ENCODE data around the gene FBXO31.

Gene FBXO31

GRCh38 chr16:87297407-87297806 lies 86.2 kb downstream of the FBXO31 start:
- no peak overlapping the region for H3K4me3 ChIP-seq (replicated peaks; ENCODE audit: low read depth, low read length)
- no peak for DNase-seq (ENCODE audit: low read depth)
- TF ChIP-seq CTCF (IDR thresholded peaks at IDR 0.05; ENCODE audit: low read length, missing control alignments): no peak

GRCh38 chr16:87295661-87296531 lies 87.7 kb downstream of the FBXO31 start:
- H3K4me3 ChIP-seq (replicated peaks; ENCODE audit: low read depth, low read length): no peak overlapping the region
- no peak for TF ChIP-seq CTCF (IDR thresholded peaks at IDR 0.05; ENCODE audit: low read length, missing control alignments)
- no peak for DNase-seq (ENCODE audit: low read depth)

GRCh38 chr16:87295259-87295658 lies 88.3 kb downstream of the FBXO31 start:
- DNase-seq (ENCODE audit: low read depth): no peak
- H3K4me3 ChIP-seq (replicated peaks; ENCODE audit: low read depth, low read length): no peak overlapping the region
- no peak for TF ChIP-seq CTCF (IDR thresholded peaks at IDR 0.05; ENCODE audit: low read length, missing control alignments)

- no peak for TF ChIP-seq CTCF (IDR thresholded peaks at IDR 0.05; ENCODE audit: low read length, missing control alignments)
- H3K4me3 ChIP-seq (replicated peaks; ENCODE audit: low read depth, low read length): no peak overlapping the region
- DNase-seq (ENCODE audit: low read depth): no peak
Observed at GRCh38 chr16:87293990-87294389, 89.6 kb downstream of the FBXO31 start.

- no peak for DNase-seq (ENCODE audit: low read depth)
- H3K4me3 ChIP-seq (replicated peaks; ENCODE audit: low read depth, low read length): no peak overlapping the region
- no peak for TF ChIP-seq CTCF (IDR thresholded peaks at IDR 0.05; ENCODE audit: low read length, missing control alignments)
Observed at GRCh38 chr16:87291944-87292343, 91.6 kb downstream of the FBXO31 start.

GRCh38 chr16:87288753-87289362 lies 94.7 kb downstream of the FBXO31 start:
- no peak for DNase-seq (ENCODE audit: low read depth)
- no peak overlapping the region for H3K4me3 ChIP-seq (replicated peaks; ENCODE audit: low read depth, low read length)
- TF ChIP-seq CTCF (IDR thresholded peaks at IDR 0.05; ENCODE audit: low read length, missing control alignments): no peak
